Neural cell (in vitro differentiated cells): Measurements from ENCODE around the gene ASPDH.

Experiments used
- EZH2 ChIP-seq: fragments of 200-600, 300-800 bp; shearing (Covaris generic), sonication (generic); IDR thresholded peaks from 2 replicates; pipeline ENCODE4 v1.6.1; 2014; ENCODE audit warnings: antibody characterized with exemption, low read length, borderline replicate concordance, mild to moderate bottlenecking; ENCODE audit not compliant: insufficient read depth, poor library complexity, severe bottlenecking
- MXI1 ChIP-seq: fragments of 450-650 bp; conservative IDR thresholded peaks from 2 replicates; pipeline ENCODE4 v1.6.1; 2014; ENCODE audit warnings: antibody characterized with exemption, mild to moderate bottlenecking; ENCODE audit not compliant: poor library complexity, severe bottlenecking
- POLR2AphosphoS5 ChIP-seq: IDR thresholded peaks from 2 replicates; pipeline ENCODE4 v1.6.1; 2012
- RAD21 ChIP-seq: fragments of 450-650 bp; conservative IDR thresholded peaks from 2 replicates; pipeline ENCODE4 v1.6.1; 2014; ENCODE audit warnings: antibody characterized with exemption, mild to moderate bottlenecking, moderate library complexity
- TAF1 ChIP-seq: IDR thresholded peaks from 2 replicates; pipeline ENCODE4 v1.6.1; 2012; ENCODE audit warnings: low read depth
- TF ChIP-seq, protein P1 (sequence below): fragments of 450-650 bp; IDR thresholded peaks from 2 replicates; pipeline ENCODE4 v1.5.1; 2014; ENCODE audit warnings: antibody characterized with exemption, mild to moderate bottlenecking, moderate library complexity; ENCODE audit not compliant: poor library complexity, severe bottlenecking
- TF ChIP-seq, protein P2 (sequence below): IDR thresholded peaks from 2 replicates; pipeline ENCODE4 v1.6.1; 2012; ENCODE audit warnings: borderline replicate concordance

DNA sequence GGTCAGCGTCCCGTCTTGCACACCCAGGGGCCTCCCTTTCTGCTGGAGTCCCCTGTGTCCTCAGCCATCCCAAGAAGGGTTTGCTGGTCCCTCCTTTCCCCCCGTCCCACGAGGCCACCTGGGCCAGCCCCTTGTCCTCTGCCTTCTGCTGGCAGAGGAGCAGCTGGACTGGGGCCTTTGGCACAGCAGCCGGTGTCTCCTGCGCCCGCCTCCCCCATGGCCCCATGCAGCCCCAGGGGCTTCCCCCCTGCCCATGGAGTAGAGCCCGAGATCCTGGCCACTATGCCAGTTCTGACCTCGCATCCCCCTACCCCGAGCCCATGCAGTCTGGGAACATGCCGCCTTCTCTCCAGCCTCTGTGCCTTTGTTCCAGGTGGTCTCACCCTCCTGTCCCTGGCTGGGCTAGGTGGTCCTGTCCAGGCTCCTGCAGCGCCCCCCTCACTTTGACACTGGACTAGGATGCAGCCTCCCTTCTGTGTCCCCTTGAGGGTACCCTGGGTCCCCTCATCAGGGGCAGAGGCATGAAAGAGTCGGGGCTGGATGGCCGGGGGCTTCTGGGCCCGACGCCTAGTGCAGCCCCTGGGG, 31.4 kb downstream of the ASPDH start:
- TF ChIP-seq POLR2AphosphoS5 (no peak), MXI1 (no peak), TAF1 (no peak), RAD21 (no peak), EZH2 (no peak)
- TF ChIP-seq, protein P1, sequence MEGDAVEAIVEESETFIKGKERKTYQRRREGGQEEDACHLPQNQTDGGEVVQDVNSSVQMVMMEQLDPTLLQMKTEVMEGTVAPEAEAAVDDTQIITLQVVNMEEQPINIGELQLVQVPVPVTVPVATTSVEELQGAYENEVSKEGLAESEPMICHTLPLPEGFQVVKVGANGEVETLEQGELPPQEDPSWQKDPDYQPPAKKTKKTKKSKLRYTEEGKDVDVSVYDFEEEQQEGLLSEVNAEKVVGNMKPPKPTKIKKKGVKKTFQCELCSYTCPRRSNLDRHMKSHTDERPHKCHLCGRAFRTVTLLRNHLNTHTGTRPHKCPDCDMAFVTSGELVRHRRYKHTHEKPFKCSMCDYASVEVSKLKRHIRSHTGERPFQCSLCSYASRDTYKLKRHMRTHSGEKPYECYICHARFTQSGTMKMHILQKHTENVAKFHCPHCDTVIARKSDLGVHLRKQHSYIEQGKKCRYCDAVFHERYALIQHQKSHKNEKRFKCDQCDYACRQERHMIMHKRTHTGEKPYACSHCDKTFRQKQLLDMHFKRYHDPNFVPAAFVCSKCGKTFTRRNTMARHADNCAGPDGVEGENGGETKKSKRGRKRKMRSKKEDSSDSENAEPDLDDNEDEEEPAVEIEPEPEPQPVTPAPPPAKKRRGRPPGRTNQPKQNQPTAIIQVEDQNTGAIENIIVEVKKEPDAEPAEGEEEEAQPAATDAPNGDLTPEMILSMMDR = no peak
- TF ChIP-seq, protein P2, sequence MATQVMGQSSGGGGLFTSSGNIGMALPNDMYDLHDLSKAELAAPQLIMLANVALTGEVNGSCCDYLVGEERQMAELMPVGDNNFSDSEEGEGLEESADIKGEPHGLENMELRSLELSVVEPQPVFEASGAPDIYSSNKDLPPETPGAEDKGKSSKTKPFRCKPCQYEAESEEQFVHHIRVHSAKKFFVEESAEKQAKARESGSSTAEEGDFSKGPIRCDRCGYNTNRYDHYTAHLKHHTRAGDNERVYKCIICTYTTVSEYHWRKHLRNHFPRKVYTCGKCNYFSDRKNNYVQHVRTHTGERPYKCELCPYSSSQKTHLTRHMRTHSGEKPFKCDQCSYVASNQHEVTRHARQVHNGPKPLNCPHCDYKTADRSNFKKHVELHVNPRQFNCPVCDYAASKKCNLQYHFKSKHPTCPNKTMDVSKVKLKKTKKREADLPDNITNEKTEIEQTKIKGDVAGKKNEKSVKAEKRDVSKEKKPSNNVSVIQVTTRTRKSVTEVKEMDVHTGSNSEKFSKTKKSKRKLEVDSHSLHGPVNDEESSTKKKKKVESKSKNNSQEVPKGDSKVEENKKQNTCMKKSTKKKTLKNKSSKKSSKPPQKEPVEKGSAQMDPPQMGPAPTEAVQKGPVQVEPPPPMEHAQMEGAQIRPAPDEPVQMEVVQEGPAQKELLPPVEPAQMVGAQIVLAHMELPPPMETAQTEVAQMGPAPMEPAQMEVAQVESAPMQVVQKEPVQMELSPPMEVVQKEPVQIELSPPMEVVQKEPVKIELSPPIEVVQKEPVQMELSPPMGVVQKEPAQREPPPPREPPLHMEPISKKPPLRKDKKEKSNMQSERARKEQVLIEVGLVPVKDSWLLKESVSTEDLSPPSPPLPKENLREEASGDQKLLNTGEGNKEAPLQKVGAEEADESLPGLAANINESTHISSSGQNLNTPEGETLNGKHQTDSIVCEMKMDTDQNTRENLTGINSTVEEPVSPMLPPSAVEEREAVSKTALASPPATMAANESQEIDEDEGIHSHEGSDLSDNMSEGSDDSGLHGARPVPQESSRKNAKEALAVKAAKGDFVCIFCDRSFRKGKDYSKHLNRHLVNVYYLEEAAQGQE = no peak
